GM18873 (cell line): Measurements from ENCODE around the gene BCR.

Experiments
- ATAC-seq: cut with Tn5 transposase; IDR thresholded peaks from one replicate; pipeline ENCODE4 v1.9.1; 2021; ENCODE audit warnings: mild to moderate bottlenecking, moderate library complexity, moderate number of reproducible peaks; ENCODE audit not compliant: unreplicated experiment, low FRiP score

The BCR gene

GRCh38 chr22:23241562-23242472 lies 61.5 kb downstream of the BCR start:
- ATAC-seq, result no peak

GRCh38 chr22:23242473-23243001 lies 62.2 kb downstream of the BCR start:
- ATAC-seq, result no peak

DNA sequence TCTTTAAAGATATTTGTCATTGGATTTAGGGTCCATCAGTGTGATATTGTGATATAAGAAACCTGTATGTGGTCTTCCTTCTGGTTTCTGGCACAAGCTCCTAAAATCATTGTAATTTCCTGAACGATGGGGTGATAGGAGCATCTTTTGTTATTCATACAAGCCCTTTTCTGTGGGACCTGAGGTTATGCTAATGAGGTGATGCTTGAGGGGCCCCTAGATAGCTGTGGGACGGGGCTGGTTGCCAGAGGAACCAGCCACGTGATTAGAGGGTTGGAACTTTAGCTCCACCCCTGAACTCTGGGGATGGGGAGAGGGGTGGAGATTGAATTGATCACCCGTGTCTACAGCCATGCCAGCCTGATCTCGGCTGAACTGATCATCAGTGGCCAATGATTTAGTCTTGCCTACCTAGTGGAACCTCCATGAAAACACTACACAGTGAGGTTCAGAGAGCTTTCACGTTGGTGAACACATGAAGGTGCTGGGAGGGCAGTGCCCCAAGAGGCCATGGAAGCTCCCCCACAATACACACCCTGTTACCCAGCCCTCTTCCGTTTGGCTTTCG lies 62.8 kb downstream of the BCR start:
- no peak for ATAC-seq

DNA sequence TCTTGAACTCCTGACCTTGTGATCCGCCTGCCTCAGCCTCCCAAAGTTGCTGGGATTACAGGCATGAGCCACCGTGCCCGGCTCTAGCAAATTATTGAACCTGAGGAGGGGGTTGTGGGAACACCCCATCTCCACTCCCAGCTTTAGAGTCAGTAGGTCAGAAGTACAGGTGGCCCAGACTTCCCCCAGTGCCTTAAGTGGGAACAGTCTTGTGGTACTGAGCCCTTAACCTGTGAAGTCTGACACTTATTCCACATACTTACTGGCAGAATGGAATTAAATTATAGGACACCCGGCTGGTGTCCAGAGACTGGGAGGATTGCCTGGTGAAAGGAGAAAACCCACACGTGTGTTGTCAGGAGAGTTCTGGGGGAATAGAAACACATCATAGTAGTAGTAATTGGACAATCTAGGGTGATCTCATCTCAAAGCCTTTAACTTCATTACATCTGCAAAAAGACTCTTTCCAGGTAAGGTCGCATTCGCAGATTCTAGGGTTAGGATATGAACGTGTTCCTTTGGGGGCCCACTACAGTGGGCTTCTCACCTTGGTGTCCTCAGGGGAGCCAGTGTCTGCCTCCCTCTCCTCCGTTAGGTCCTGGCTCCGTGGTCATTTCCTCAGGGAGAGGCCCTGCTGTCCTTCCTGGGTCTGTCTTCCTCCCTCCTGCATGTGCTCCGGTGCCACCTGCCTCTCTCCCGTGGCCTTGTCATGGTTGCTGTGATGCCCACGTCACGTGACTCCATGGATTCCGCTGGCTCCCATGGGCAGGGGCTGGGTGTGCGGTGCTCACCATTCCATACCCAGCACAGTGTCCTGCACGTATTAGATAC lies 63.8 kb downstream of the BCR start:
- ATAC-seq, result no peak

- no peak for ATAC-seq
Observed at GRCh38 chr22:23244690-23245044, 64.4 kb downstream of the BCR start.

- no peak for ATAC-seq
Observed at GRCh38 chr22:23245045-23245798, 64.9 kb downstream of the BCR start.

DNA sequence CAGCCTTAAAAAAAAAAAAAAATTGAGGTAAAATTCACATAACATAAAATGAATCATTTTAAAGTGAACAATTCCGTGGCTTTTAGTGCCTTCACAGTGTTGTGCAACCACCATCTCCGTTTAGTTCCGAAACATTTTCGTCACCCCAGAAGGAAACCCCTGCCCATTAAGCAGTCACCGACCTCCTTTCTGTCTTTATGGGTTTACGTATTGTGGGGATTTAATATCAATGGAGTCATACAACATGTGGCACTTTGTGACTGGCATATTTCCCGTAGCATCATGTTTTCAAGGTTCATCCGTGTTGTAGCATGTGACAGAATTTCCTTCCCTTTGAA lies 65.5 kb downstream of the BCR start:
- no peak for ATAC-seq

DNA sequence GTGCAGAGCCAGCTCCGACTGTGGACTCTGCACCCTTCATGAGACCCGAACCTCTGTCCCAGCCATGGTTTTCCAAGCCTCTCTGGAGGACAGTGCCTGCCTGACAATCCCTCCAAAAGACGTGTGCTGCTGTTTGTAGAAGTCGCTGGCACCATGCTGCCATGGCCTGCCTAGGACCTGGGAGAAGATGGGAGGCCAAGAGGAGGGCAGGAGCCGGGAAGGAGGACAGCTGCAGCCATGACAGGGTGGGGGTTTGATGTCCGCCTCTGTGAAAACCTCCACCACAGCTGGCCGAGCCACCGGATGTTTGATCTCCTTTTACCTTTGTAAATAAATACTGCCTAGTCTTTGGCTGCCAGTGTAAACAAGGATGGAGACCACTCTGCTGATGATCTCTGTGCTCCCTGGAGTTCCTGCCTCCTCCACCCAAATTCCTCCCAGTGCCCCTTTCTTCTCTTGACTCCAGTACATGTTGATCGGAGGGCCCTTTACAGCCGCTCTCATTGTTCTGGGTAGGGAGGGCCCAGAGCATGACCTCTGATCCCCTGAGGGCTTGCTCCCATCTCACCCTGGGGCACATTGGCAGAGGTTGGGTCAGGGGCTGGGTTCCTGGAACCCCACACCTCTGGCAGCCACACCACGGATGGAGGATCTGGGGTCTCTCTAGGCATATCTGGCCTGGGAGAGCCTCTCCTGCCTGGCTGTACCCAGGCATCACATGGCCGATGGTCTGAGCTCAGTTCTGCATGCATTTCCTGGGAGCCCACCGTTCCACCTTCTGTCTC lies 66.9 kb downstream of the BCR start:
- no peak for ATAC-seq

DNA sequence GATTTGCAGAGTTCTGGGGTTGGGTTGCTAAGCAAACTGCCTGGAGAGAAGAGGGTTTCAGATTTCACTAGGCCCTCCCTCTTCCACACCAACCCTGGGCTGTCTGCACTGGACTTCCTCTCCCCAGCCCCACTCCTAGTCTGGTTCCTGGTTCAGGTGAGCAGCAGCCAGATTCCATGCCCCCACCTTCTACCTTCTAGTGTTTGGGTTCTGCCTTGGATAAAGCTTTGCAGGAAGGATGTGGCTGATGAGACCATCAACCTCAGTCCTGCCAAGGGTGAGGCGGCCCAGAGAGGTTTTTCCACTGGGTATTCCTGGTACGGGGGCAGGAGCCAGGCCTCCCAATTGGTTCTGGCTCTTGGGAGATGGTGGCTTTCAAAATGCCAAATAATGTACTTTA lies 68.3 kb downstream of the BCR start:
- no peak for ATAC-seq

- ATAC-seq, result no peak
Observed at GRCh38 chr22:23250056-23250784, 69.9 kb downstream of the BCR start.

DNA sequence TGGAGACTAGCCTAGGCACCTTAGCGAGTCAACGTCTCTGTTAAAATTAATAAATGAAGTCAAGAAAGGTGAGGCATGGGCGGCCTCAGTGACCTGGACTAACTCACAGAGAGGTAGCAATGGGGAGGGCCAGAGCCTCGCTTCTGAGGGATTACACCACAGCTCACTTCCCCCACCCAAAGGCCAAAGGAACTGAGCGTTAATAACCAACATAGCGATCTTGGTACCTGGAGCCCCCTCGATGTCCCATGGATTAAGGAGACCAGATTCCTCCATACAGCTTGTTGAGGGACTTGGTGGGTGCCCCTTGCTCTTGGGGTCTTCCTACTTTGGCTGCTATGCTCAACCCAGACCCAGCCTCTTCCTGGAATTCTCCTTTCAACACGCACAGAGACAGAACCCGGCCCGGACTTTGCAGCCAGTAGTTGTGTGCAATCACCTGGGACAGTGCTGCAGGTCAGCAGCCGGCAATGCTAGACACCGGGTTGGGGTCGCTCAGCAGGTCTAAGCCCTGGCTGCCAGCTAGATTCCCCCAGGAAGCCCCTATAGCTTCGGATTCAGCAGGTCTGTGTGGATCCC lies 70.6 kb downstream of the BCR start:
- no peak for ATAC-seq

GRCh38 chr22:23251445-23252093 lies 71.3 kb downstream of the BCR start:
- no peak for ATAC-seq

DNA sequence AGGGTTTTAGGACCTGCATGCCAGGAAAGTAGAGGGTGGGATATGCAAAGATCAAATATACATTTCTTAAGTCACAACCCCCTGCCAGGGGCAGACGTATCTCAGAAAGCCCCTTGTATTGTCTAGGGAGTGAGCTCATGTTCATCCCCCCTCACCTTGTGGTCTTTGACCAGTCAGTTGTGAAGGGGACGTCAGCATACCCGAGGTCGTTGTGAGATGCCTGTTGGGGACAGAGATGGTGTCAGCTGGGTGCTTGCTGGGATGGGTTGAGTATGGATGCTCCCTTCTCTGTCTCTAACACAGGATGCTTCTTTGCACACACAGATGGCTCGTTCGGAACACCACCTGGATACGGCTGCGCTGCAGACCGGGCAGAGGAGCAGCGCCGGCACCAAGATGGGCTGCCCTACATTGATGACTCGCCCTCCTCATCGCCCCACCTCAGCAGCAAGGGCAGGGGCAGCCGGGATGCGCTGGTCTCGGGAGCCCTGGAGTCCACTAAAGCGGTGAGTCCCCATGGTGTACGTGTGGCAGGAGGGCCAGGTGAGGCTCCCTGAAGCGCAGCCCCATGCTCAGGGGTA lies 73.3 kb downstream of the BCR start:
- no peak for ATAC-seq

- no peak for ATAC-seq
Observed at GRCh38 chr22:23255506-23256170, 75.3 kb downstream of the BCR start.

- no peak for ATAC-seq
Observed at GRCh38 chr22:23256171-23256932, 76.0 kb downstream of the BCR start.

GRCh38 chr22:23256986-23257888 lies 76.9 kb downstream of the BCR start:
- ATAC-seq, result no peak
